DMS79 treated with DMSO at 0.1 percent for 48 hours (cell line): ENCODE measurements around the gene PFKP.

Source experiments
- DNase-seq: peaks from one replicate; lab custom pipeline; 2025; lab: John Stamatoyannopoulos, UW

Gene PFKP

DNA sequence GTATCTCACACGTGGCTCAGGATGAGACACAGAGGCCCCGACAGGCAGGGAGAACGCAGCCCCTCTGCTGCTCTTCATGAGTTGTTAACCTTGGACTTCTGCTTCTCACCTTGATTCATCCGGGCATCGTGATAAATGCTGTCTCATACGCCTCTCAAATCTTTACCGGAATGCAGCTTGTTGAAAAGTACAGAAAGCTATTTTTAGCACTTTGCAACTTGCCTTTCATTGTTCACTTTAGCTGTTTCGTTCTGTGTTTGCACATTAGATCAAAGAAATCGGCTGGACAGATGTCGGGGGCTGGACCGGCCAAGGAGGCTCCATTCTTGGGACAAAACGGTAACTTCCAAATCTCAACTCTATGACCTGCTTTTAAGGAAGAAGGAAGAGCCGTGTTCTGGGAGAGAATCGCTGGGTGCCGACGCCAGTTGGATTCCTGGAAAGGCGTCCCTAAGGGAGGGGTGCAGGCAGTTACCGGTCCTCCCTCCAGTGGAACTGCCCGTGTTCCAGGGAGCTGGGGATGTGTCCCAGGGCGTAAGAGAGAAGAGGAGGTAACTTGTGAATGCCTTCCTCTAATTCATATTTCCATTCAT, 49.3 kb downstream of the PFKP start:
- DNase-seq, result no peak

- no peak for DNase-seq
Observed at GRCh38 chr10:3117486-3117885, 50.1 kb downstream of the PFKP start.

GRCh38 chr10:3118641-3119091, 51.3 kb downstream of the PFKP start:
- no peak for DNase-seq

GRCh38 chr10:3119796-3120459, 52.6 kb downstream of the PFKP start:
- DNase-seq, result no peak

GRCh38 chr10:3122034-3122433, 54.7 kb downstream of the PFKP start:
- no peak for DNase-seq

DNA sequence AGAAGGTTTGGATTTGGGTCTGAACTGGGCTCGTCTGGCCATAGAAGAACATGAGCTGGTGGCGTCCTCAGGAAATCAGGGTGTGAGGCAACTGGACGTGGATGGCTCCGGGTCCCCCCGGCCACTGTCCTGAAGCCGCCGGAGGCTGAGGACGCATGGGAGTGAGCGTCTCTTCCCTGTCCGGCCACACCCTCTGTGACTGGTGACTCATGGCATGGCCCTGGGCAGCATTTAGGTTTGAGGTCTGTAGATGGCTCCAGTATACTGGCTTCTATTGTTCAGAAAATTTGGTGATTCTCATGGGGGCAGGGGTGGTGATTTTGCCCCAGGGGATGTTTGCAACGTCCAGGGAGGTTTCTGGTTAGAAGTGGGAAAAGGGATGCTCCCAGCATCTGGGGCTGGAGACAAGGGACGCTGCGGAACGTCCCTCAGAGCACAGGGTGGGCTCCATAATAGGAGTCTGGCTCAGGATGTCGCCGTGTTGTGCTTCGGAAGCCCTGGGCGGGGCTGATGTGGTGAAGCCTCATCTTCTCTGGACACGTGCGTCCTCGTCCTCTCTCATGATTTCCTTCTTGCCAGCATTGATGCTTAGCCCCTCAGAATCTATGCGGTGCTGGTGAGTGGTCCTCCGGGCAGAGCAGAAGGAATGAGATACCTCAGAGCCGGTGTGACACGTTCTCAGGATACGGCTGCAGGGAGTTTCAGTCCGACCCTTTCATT, 55.3 kb downstream of the PFKP start:
- DNase-seq, result no peak

- DNase-seq, result peak; percentile 43
Observed at GRCh38 chr10:3123571-3124411, 56.4 kb downstream of the PFKP start.

- no peak for DNase-seq
Observed at GRCh38 chr10:3124412-3125175, 57.2 kb downstream of the PFKP start.

DNA sequence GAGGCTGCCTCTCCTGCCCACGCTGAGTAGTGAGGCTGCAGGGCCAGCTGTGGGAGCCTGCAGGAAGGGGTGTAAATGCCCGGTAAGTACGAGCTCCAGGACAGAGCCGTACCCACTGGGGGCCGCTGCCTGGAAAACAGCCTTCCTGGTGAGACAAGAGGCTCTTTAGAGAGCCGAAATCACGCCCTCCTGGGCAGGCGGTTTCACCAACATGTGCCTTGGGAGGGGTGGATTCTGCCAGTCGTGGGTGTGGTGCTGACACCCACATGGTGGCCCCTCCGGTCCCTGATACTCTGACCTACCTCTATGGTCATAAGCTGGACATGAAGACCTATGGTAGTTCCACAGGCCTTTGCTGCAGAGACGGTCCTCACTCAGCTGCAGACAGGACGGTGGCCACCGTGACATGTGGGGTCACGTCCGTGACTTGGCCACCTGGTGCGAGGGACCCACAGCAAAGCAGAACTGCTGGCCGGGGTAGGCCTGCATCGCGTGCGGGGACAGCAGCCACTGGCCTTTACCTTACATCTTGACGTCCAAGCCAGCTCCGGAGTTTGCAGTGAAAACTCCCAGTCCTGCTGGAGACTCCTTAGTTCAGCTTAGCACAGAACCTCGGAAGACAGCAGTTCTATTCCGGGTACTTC, 58.3 kb downstream of the PFKP start:
- DNase-seq, result no peak

GRCh38 chr10:3126249-3126648, 58.9 kb downstream of the PFKP start:
- no peak for DNase-seq

GRCh38 chr10:3126741-3127346, 59.5 kb downstream of the PFKP start:
- DNase-seq, result peak; percentile 48

- DNase-seq, result no peak
Observed at GRCh38 chr10:3127921-3128320, 60.6 kb downstream of the PFKP start.

- DNase-seq, result no peak
Observed at GRCh38 chr10:3128379-3129130, 61.2 kb downstream of the PFKP start.

- DNase-seq, result no peak
Observed at GRCh38 chr10:3129581-3130340, 62.4 kb downstream of the PFKP start.

GRCh38 chr10:3131098-3131497, 63.8 kb downstream of the PFKP start:
- DNase-seq, result no peak

GRCh38 chr10:3132036-3133025, 65.0 kb downstream of the PFKP start:
- DNase-seq, result no peak

DNA sequence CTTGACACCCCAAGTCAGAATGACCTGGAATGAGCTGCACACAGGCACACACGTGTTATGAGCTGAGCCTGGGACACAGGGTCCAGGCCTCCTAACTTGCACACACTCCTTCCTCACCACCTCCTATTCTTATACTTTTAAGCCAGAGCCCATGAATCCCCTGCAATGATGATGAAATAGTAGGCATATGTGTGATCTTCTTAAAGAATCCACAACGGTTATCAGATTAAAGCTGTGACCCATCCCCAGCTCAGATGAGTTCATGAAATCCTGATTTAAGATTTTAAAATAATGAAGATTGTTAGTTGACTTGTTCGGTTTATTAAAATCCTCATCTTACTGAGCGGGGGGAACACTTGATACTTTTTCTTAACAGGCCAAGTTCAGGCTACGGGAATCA, 66.6 kb downstream of the PFKP start:
- DNase-seq, result no peak

DNA sequence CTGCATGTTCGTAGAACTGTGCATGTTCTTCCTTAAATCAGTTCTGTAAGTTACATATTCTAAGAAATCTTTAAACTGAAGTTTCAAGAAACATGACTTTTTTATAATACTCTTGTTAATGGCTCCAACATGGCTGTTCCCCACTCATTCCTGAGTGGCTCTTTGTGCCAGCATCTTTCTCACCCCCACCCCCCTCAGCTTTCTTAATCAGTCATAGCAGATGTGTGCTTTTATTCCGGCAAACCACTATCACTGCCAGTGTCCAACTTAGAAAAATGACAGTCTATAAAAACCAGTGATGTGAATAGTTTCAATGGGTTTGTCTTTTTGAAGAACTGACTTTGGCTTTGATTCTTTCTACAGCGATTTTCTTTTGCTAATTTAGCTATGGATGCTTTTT, 67.7 kb downstream of the PFKP start:
- DNase-seq, result no peak
